HG03342 (cell line): ENCODE data around the gene APOE.
"Not testable (repeated sequence)": the region's sequence is repeated elsewhere in the genome, so short reads cannot be mapped to it uniquely, and the experiment has no call there.

Experiments used
- ATAC-seq: cut with Tn5 transposase; IDR thresholded peaks from one replicate; pipeline ENCODE4 v1.9.1; 2021; ENCODE audit warnings: mild to moderate bottlenecking, moderate library complexity; ENCODE audit not compliant: unreplicated experiment

The APOE gene

DNA sequence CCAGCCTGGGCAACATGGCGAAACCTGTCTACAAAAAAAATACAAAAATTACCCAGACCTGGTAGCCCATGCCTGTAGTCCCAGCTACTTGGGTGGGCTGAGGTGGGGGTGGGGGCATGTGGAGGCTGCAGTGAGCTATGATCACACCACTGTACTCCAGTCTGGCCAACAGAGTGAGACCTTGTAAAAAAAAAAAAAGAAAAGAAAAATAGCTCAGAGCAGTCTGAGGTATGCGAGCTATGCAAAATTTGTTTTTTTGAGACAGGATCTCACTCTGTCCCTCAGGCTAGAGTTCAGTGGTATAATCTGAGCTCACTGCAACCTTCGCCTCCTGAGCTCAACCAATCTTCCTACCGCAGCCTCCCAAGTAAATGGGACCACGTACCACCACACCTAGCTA, 21.7 kb upstream of the APOE start:
- ATAC-seq: no peak

DNA sequence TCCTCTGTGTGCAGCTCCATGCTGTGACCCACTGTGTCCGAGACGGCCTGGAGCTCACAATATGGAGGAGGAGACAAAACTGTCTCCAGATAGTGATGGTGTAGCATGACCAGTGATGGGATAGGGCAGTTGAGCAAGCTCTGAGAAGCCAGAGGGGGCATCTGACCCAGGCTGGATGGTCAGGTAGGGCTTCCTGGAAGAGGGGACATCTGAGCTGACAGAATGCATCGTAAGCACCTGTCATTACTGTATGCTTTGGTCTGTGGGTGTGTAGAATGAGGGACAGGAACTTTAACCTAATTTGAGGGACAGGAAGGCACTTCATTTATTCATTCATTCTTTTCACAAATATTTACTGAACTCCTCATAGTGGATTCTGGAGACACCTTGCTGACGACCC, 21.0 kb upstream of the APOE start:
- ATAC-seq: no peak

DNA sequence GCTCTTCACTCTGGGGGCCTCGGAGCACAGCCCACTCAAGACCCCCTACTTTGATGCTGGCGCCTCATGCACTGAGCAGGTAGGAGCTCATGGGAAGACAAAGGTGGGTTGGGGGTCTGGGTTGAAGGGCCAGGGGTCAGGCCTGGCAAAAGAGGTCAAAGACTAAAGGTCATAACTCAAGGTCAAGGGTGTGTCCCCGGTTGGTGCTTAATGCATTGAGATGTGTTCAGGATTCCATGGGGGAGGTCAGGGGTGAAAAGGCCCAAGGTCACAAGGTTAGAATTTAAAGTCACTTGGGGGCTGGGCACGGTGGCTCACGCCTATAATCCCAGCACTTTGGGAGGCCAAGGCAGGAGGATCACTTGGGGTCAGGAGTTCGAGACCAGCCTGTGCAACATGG, 19.5 kb upstream of the APOE start:
- ATAC-seq: no peak

DNA sequence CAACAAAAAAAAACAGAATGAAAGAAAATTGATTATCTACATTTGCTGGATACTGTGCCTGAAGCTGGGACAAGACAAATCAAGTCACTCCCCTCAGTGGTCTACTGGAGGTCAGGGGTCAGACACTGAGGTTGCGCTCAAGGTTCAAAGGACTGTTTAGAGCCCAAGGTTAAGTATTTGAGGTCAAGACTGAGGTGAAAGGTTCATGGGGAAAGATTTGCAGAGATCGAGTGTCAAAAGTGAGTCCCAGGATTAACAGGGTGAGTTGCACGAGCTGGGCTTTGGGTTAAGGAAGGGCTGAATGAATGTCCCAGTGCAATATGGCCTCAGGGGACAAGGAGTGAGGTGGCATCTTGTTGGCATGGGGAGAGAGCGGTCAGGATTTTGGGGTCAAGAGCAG, 17.9 kb upstream of the APOE start:
- ATAC-seq: no peak

DNA sequence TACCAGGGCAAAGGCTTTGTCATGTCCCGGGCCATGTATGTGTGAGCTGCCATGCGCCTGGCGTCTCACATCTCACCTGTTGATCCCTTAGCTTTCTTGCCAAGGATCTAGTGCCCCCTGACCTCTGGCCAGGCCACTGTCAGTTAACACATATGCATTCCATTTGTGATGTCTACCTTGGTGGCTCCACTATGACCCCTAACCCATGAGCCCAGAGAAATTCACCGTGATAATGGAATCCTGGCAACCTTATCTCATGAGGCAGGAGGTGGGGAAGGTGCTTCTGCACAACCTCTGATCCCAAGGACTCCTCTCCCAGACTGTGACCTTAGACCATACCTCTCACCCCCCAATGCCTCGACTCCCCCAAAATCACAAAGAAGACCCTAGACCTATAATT, 17.3 kb upstream of the APOE start:
- not testable (repeated sequence) for ATAC-seq

DNA sequence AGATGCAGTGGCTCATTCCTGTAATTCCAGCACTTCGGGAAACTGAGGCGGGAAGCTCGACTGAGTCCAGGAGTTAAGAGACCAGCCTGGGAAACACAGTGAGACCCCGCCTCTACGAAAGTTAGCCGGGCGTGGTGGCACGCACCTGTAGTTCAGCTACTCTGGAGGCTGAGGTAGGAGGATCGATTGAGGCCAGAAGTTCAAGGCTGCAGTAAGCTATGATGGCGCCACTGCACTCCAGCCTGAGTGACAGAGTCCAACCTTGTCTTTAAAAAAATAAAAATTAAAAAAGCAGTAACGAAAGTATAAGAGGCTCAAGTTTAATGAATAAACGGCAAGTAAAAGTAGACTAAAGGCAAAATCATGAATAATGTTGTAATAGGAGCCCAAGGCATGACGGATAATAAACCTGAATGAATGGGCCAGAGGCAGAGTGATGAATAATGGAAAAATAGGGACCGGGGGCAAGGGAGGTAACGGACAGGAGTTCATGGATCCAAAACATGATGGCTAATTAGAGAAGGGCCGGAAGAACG, 15.7 kb upstream of the APOE start:
- no peak for ATAC-seq

DNA sequence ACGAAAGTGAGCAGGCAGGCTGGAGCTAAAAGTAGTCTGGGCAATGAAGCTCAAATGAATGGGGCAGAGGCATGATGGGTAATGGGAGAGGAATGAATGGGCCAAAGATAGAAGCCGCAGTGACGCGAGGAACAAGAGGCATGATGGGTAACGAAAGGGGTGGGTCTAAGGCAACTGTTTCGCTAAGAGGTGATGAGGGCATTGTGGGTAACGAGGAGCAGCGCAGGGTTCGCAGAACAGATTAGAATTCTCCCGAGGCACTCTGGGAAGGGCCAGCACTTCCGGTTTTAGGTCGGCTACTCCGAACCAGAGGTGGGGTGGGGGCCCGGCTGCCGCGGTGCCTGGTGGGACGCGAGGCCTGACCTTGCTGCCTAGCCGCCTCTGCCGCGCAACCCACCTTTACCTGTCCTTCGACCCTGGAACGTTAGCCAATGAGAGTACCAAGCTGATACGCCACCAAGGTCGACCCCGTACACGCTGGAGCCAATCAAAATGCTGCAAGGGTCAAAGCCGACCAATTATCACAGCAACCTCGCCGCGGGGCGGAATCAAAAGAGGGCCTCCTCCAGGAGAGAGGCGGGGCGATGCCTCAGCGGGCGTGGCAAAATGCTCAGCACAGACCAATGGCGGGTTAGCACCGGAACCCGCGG, 15.1 kb upstream of the APOE start:
- peak; percentile 77 for ATAC-seq

DNA sequence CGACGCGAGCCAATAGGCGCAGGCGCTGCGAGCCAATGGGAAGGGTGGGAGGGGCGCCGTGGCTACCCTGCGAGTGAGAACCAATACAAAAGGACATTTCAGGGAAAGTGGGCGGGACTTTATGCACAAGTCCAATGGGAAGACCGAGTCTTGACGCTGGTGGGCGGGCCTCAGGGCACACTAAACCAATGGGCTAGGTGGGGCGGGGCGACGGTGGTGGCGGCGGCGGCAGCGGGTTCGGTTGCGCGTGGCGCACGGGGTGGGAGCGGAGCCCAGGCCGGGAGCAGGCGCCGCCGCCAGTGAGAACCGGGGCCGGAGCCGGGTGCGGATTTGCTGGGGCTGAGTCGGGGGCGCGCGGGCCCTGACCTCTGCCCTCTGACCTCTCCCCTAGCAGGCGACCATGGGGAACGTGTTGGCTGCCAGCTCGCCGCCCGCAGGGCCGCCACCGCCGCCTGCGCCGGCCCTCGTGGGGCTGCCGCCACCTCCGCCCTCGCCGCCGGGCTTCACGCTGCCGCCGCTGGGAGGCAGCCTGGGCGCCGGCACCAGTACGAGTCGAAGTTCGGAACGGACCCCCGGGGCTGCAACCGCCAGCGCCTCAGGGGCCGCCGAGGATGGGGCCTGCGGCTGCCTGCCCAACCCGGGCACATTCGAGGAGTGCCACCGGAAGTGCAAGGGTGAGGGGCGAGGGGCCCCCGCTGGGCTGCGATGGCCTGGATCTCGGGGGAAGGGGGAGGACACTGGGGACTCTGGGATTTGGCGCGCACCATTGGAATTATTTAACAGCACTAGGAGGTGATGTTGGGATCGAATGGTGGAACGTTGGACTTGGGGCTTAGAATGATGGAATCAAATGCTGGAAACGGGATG, 14.3 kb upstream of the APOE start, which contains the start of gene TOMM40:
TOMM40 (plus strand) TSS at position 239 of the 867 bp plus-strand sequence; CDS start at position 401, 162 bp downstream.
- ATAC-seq: peak; percentile 0

DNA sequence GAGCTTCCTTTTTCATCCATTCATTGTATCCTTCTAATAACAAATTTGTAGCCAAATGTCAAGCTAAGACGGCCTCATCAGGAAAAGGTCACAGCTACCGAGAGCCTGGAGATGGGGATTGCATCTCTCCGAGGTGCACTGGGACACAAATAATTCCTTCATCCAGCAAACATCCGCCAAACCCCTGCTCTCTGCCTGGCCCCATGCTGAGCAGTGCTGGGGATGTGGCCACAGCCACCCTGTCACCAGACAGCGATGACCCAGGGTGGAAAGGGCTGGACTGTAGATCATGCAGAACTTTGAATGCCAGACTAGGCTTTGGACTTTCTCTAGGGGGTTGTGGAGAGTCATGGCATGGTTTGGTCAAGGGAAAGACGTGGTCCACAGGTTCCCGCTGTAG, 12.7 kb upstream of the APOE start:
- no peak for ATAC-seq

DNA sequence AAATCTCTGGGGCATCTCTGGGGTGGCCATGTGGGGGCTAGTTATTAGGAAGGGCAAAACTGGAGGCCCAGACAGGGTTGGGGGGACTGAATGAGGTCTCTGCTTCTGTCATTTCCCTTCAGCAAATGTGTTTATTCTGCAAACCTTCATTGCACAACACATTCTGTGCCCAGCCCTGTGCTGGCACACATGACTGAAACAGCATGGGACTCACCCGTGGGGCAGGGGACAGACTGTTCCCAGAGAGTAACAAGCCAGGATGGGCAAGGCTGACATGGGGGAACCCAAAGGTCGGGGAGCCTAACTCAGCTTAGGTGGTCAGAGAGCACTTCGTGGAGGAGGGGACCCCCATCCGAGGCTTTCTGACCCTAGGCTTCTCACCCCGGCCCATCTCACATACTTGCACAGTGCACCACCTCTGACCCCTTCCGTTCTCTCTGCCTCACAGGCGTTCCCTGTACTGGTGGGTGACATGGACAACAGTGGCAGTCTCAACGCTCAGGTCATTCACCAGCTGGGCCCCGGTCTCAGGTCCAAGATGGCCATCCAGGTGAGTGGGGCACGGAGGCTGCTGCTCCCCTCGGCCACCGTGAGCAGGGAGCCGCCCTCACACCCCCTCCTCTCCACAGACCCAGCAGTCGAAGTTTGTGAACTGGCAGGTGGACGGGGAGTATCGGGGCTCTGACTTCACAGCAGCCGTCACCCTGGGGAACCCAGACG, 12.1 kb upstream of the APOE start:
- ATAC-seq: no peak

DNA sequence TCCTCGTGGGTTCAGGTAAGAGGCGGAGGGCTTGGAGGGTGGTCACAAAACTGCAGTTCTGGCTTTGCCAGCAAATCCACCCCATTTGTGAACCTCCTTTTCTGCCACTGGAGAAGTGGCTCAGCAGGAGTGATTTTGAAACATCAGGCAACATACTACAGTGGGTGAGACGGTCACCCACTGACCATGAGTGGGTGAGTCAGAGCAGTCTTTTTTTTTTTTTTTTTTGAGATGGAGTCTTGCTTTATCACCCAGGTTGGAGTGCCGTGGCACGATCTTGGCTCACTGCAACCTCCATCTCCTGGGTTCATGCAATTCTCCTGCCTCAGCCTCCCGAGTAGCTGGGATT, 11.6 kb upstream of the APOE start:
- no peak for ATAC-seq

DNA sequence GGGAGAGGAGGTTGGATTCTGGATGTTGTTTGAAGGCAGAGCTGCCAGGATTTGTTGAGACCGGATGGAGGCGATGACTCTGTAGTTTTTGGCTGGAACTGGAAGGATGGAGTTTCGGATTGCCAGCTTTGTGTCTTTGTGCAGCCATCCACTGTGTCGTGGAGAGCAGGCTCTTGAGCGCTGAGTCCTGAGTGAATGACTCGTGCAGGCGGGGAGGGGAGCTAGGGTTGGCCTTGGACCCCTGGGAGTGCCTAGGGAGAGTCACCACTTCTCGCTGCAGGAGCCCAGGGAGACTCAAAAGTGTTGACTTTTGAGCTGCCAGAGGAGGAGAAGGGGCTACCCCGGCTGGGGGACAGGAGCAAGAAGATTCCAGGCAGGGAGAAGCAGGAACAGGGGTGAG, 10.7 kb upstream of the APOE start:
- ATAC-seq: no peak

DNA sequence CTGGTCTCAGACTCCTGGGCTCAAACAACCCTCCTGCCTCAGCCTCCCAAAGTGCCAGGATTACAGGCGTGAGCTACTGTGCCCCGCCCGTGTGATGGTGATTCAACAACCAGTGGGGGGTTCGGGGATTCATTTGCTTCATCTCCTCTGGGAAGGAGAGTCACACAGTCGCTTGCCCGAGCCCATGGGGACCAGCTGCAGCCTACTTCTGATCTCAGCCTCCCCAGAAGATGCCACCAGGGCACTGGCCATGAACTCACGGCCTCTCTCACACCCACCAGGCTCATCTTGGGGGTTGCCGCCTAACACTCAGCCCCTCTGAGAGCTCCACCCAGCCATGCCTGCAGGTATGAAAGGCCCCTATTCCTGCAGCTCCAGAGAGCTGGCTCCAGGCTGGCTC, 7.8 kb upstream of the APOE start:
- ATAC-seq: no peak

DNA sequence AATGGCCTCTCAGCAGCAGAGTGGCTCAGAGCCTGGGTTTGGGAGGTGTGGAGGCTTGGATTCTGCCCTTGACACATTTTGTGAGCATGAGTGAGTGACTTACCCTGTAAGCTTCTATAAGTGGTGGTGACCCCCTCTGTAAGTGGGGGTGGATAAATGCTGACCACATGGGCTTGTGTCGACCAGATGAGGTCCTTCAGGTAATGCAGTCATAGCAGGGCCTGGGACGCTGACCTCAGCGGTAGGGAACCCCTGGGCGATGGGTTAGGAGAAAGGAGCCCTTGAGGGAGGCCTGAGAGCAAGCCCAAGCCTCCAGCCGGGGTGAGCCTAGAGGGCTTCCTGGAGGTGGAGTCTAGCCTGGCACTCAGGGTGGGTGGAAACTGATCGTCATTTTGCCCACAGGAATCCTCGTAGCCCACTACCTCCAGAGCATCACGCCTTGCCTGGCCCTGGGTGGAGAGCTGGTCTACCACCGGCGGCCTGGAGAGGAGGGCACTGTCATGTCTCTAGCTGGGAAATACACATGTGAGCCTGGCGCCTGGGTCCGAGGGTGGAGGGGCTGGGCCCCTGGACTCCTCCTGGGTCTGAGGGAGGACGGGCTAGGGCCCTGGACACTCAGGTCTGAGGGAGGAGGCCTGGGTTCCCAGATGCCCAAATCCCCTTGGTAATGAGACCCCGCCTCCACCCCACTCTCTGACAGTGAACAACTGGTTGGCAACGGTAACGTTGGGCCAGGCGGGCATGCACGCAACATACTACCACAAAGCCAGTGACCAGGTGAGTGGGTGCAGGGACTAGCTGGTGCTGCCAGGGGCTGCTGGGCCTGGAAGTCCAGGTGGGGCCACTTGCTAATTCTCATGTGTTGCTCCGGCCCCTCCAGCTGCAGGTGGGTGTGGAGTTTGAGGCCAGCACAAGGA, 5.0 kb upstream of the APOE start:
- no peak for ATAC-seq

DNA sequence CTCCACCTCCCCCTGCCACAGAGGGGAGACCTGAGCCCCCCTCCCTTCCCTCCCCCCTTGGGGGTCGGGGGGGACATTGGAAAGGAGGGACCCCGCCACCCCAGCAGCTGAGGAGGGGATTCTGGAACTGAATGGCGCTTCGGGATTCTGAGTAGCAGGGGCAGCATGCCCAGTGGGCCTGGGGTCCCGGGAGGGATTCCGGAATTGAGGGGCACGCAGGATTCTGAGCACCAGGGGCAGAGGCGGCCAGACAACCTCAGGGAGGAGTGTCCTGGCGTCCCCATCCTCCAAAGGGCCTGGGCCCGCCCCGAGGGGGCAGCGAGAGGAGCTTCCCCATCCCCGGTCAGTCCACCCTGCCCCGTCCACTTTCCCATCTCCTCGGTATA, 2.4 kb upstream of the APOE start:
- ATAC-seq: no peak

DNA sequence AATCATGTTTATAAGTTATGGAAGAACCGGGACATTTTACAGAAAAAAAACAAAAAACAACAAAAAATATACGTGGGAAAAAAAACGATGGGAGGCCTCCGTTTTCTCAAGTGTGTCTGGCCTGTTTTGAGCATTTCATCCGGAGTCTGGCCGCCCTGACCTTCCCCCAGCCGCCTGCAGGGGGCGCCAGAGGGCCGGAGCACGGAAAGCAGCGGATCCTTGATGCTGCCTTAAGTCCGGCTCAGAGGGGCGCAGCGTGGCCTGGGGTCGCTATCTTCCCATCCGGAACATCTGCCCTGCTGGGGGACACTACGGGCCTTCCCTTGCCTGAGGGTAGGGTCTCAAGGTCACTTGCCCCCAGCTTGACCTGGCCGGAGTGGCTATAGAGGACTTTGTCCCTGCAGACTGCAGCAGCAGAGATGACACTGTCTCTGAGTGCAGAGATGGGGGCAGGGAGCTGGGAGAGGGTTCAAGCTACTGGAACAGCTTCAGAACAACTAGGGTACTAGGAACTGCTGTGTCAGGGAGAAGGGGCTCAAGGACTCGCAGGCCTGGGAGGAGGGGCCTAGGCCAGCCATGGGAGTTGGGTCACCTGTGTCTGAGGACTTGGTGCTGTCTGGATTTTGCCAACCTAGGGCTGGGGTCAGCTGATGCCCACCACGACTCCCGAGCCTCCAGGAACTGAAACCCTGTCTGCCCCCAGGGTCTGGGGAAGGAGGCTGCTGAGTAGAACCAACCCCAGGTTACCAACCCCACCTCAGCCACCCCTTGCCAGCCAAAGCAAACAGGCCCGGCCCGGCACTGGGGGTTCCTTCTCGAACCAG, 1.8 kb upstream of the APOE start:
- no peak for ATAC-seq

DNA sequence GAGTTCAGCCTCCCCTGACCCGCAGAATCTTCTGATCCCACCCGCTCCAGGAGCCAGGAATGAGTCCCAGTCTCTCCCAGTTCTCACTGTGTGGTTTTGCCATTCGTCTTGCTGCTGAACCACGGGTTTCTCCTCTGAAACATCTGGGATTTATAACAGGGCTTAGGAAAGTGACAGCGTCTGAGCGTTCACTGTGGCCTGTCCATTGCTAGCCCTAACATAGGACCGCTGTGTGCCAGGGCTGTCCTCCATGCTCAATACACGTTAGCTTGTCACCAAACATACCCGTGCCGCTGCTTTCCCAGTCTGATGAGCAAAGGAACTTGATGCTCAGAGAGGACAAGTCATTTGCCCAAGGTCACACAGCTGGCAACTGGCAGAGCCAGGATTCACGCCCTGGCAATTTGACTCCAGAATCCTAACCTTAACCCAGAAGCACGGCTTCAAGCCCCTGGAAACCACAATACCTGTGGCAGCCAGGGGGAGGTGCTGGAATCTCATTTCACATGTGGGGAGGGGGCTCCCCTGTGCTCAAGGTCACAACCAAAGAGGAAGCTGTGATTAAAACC, 1.1 kb upstream of the APOE start:
- ATAC-seq: no peak

DNA sequence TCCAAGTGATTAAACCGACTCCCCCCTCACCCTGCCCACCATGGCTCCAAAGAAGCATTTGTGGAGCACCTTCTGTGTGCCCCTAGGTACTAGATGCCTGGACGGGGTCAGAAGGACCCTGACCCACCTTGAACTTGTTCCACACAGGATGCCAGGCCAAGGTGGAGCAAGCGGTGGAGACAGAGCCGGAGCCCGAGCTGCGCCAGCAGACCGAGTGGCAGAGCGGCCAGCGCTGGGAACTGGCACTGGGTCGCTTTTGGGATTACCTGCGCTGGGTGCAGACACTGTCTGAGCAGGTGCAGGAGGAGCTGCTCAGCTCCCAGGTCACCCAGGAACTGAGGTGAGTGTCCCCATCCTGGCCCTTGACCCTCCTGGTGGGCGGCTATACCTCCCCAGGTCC, 2.0 kb downstream of the APOE start:
- ATAC-seq: no peak

DNA sequence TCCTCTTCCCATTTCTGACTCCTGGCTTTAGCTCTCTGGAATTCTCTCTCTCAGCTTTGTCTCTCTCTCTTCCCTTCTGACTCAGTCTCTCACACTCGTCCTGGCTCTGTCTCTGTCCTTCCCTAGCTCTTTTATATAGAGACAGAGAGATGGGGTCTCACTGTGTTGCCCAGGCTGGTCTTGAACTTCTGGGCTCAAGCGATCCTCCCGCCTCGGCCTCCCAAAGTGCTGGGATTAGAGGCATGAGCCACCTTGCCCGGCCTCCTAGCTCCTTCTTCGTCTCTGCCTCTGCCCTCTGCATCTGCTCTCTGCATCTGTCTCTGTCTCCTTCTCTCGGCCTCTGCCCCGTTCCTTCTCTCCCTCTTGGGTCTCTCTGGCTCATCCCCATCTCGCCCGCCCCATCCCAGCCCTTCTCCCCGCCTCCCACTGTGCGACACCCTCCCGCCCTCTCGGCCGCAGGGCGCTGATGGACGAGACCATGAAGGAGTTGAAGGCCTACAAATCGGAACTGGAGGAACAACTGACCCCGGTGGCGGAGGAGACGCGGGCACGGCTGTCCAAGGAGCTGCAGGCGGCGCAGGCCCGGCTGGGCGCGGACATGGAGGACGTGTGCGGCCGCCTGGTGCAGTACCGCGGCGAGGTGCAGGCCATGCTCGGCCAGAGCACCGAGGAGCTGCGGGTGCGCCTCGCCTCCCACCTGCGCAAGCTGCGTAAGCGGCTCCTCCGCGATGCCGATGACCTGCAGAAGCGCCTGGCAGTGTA, 2.7 kb downstream of the APOE start:
- ATAC-seq: no peak
